Naive thymus-derived CD4-positive, alpha-beta T cell (primary cell): ENCODE data around the gene ADAMTS17. TPM values are rescaled to one million over a fixed set of nuclear protein-coding genes. Genes with fewer than 3 reads are reported as not detected.

Source experiments
- ATAC-seq: fragments of 150-1000 bp; cut with Tn5 transposase; 2 replicates; pipeline ENCODE4 v1.10.0; 2021; ENCODE audit warnings: mild to moderate bottlenecking, moderate library complexity
- CTCF ChIA-PET: fragments of 350-600 bp; sonication (Branson Sonifier 250); formaldehyde crosslinking; loops from one replicate; lab custom pipeline; 2021; ENCODE audit warnings: antibody characterized with exemption; lab: Charles Lee
- POLR2A ChIA-PET: fragments of 350-600 bp; sonication (Branson Sonifier 250); formaldehyde crosslinking; loops from one replicate; lab custom pipeline; 2021; ENCODE audit warnings: antibody characterized with exemption, inconsistent platforms; lab: Charles Lee
- DNase-seq, 9 donors: peaks; one replicate each; pipeline versions ENCODE4 v3.0.0 to v3.0.0-alpha.2; 2020 to 2022; ENCODE audit warnings: mixed read lengths in 1 of 9
- H3K27ac ChIP-seq: one replicate; pipeline ENCODE4 v1.7.0; 2013; ENCODE audit warnings: mild to moderate bottlenecking, low read depth, low read length, moderate library complexity
- H3K27me3 ChIP-seq, 2 donors: one replicate each; pipeline ENCODE4 v1.7.0; 2013; ENCODE audit warnings: low read length in 2 of 2, mild to moderate bottlenecking in 2 of 2, moderate library complexity in 2 of 2; ENCODE audit not compliant: control insufficient read depth in 2 of 2, insufficient read depth in 2 of 2
- H3K36me3 ChIP-seq, 3 experiments: 1 replicate in 2 of 3; 2 replicates in 1 of 3; pipeline ENCODE4 v1.7.0; 2013; ENCODE audit warnings: low read length in 3 of 3, mild to moderate bottlenecking in 3 of 3, moderate library complexity in 1 of 3; ENCODE audit not compliant: insufficient read depth in 3 of 3, control insufficient read depth in 2 of 3
- H3K4me1 ChIP-seq, 2 donors: one replicate each; pipeline ENCODE4 v1.7.0; 2013; ENCODE audit warnings: low read length in 2 of 2, mild to moderate bottlenecking in 2 of 2, moderate library complexity in 1 of 2; ENCODE audit not compliant: control insufficient read depth in 2 of 2, insufficient read depth in 2 of 2
- H3K4me3 ChIP-seq: 2 replicates; pipeline ENCODE4 v1.7.0; 2013; ENCODE audit warnings: mild to moderate bottlenecking, low read length
- H3K9me3 ChIP-seq, 3 experiments: 1 replicate in 2 of 3; 2 replicates in 1 of 3; pipeline ENCODE4 v1.7.0; 2013; ENCODE audit warnings: low read length in 3 of 3; ENCODE audit not compliant: control insufficient read depth in 2 of 3
- H3K27ac Mint-ChIP-seq, 9 donors: one replicate each; pipeline ENCODE4 v1.8.0; 2020 to 2022; ENCODE audit warnings: mixed read lengths in 9 of 9, mild to moderate bottlenecking in 8 of 9, moderate library complexity in 5 of 9, inconsistent platforms in 2 of 9
- H3K27me3 Mint-ChIP-seq, 5 donors: one replicate each; pipeline ENCODE4 v1.8.0; 2021 to 2022; ENCODE audit warnings: mixed read lengths in 5 of 5, mild to moderate bottlenecking in 1 of 5
- H3K36me3 Mint-ChIP-seq, 5 donors: one replicate each; pipeline ENCODE4 v1.8.0; 2020 to 2022; ENCODE audit warnings: mixed read lengths in 5 of 5, mild to moderate bottlenecking in 3 of 5, inconsistent platforms in 1 of 5
- H3K4me1 Mint-ChIP-seq, 7 donors: one replicate each; pipeline ENCODE4 v1.8.0; 2020 to 2022; ENCODE audit warnings: mixed read lengths in 7 of 7, mild to moderate bottlenecking in 3 of 7, inconsistent platforms in 1 of 7
- H3K4me3 Mint-ChIP-seq, 10 donors: one replicate each; pipeline ENCODE4 v1.8.0; 2020 to 2022; ENCODE audit warnings: mild to moderate bottlenecking in 10 of 10, mixed read lengths in 10 of 10, moderate library complexity in 6 of 10, inconsistent platforms in 2 of 10
- H3K9me3 Mint-ChIP-seq, 11 donors: one replicate each; pipeline ENCODE4 v1.8.0; 2020 to 2022; ENCODE audit warnings: mixed read lengths in 11 of 11, mild to moderate bottlenecking in 4 of 11, inconsistent platforms in 1 of 11, moderate library complexity in 1 of 11
- intact Hi-C, 2 donors: fragments of 100-400 bp; cut with micrococcal nuclease; formaldehyde crosslinking; loops; one replicate each; pipeline ENCODE4 v1.15.1; 2023
- polyA plus RNA-seq, 2 donors: library from polyadenylated mRNA; unstranded; fragments of 300-500 nt; fragmentation: Illumina TruSeq; gene quantifications; one replicate each; pipeline ENCODE4 v1.2.3, GENCODE V29; 2021
- total RNA-seq, 6 experiments: library from RNA in 5 of 6; stranded (reverse) in 5 of 6; gene quantifications; 1 replicate in 5 of 6; 2 replicates in 1 of 6; pipeline ENCODE4 v1.2.3 and lab custom pipeline; 2021 to 2026

The ADAMTS17 gene
- total and polyA plus RNA-seq, 7 experiments from 2014 or later = 1.5 to 13.5 (median 3.2) TPM

DNA sequence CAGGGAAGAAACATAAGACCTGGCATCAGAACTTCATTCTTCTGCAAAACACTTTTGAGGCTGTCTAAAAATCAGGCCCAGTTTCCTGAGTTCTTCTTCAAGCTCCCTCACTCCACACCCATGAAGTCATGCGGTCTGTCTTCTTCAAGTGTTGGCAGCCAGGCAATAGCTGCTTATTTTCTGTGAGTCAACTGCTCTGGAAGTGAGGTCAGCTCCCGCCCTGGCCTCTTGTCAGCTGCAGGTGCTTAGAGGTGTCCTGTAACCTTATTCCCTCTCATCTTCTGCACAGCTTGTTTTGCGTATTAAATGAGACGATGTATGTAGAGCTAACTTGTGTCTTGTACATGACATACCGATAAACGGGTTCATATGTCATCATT lies 226.1 kb downstream of the ADAMTS17 start:
- ChIA-PET POLR2A (no interaction called here), CTCF (no interaction called here)
- Mint-ChIP-seq H3K4me1 (peaks cover 15 to 48% (median 39%) of the 10 kb centered on the region in 7 donors), H3K4me3 (no peak overlapping the region), H3K9me3 (peaks cover 0 to 19% (median 7%) of the 10 kb centered on the region in 11 donors), H3K36me3 (peaks cover 0 to 46% (median 38%) of the 10 kb centered on the region in 5 donors), H3K27ac (no peak overlapping the region), H3K27me3 (no peaks in the 10 kb centered on the region)
- ATAC-seq = no peak
- Histone ChIP-seq H3K27ac (no peak overlapping the region), H3K27me3 (no peaks in the 10 kb centered on the region), H3K9me3 (peaks cover 0 to 6% (median 0%) of the 10 kb centered on the region in 3 experiments), H3K4me3 (no peak overlapping the region), H3K4me1 (peaks cover 6 to 16% of the 10 kb centered on the region in 2 donors), H3K36me3 (no peaks in the 10 kb centered on the region)
- DNase-seq = no peak
- intact Hi-C loops = no loop called here

GRCh38 chr15:100115066-100115710 lies 226.6 kb downstream of the ADAMTS17 start:
- Histone ChIP-seq H3K4me1 (peaks cover 6 to 18% of the 10 kb centered on the region in 2 donors), H3K27me3 (no peaks in the 10 kb centered on the region), H3K4me3 (no peak overlapping the region), H3K9me3 (peaks cover 0 to under 1% (median 0%) of the 10 kb centered on the region in 3 experiments), H3K36me3 (no peaks in the 10 kb centered on the region), H3K27ac (no peak overlapping the region)
- DNase-seq (no peak), ATAC-seq (no peak)
- Mint-ChIP-seq H3K36me3 (peaks cover 0 to 43% (median 33%) of the 10 kb centered on the region in 5 donors), H3K4me3 (no peak overlapping the region), H3K27me3 (no peaks in the 10 kb centered on the region), H3K4me1 (peaks cover 17 to 53% (median 44%) of the 10 kb centered on the region in 7 donors), H3K9me3 (peaks cover 0 to 14% (median 5%) of the 10 kb centered on the region in 11 donors), H3K27ac (peak overlapping the region in 2 of 9 donors; percentile 23 to 69)
- CTCF ChIA-PET = no interaction called here
- POLR2A ChIA-PET = no interaction called here
- intact Hi-C loops = no loop called here

- H3K4me3 ChIP-seq = no peak overlapping the region
- POLR2A ChIA-PET = no interaction called here
- Mint-ChIP-seq H3K9me3 (peaks cover 0 to 9% (median 2%) of the 10 kb centered on the region in 11 donors), H3K4me3 (peak overlapping the region in 5 of 10 donors; percentile 17 to 68 (median 40)), H3K27me3 (no peaks in the 10 kb centered on the region), H3K4me1 (peaks cover 17 to 57% (median 47%) of the 10 kb centered on the region in 7 donors), H3K27ac (peak overlapping the region in 7 of 9 donors; percentile 23 to 92 (median 63)), H3K36me3 (peaks cover 0 to 37% (median 26%) of the 10 kb centered on the region in 5 donors)
- H3K4me1 ChIP-seq = peaks cover 6 to 18% of the 10 kb centered on the region in 2 donors
- H3K36me3 ChIP-seq = no peaks in the 10 kb centered on the region
- H3K9me3 ChIP-seq = no peaks in the 10 kb centered on the region
- intact Hi-C loops = loop anchor here in 1 of 2 donors (5.0 kb wide), 1 partner anchor 223 kb away; no protein-coding TSS in a partner anchor
- DNase-seq = no peak
- H3K27ac ChIP-seq = no peak overlapping the region
- no peak for ATAC-seq
- CTCF ChIA-PET = no interaction called here
- no peaks in the 10 kb centered on the region for H3K27me3 ChIP-seq
Measured at GRCh38 chr15:100114571-100114970, 227.2 kb downstream of the ADAMTS17 start.

DNA sequence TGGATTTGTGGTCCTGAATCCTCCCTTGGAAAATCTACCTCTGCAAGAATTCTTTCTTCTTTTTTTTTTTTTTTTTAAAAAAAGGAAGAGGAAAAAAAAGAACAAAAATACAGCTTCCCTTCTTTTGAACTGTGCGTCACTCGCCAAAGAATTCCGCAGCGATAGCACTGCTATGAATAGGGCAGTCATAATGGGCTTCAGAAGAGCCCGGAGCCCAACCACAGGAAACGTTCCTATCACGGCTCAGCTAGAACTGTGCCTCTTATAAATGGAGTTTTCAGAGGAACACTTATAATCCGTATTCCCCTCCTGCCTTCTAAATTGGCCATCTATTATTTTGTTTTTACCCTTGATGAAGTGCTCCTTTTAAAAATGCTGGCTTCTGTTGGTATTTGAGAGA lies 227.7 kb downstream of the ADAMTS17 start:
- intact Hi-C loops = loop anchor here in 1 of 2 donors (5.0 kb wide), 1 partner anchor 223 kb away; no protein-coding TSS in a partner anchor
- DNase-seq = no peak
- no peak for ATAC-seq
- Histone ChIP-seq H3K9me3 (no peaks in the 10 kb centered on the region), H3K4me1 (peaks cover 6 to 18% of the 10 kb centered on the region in 2 donors), H3K27me3 (no peaks in the 10 kb centered on the region), H3K36me3 (no peaks in the 10 kb centered on the region), H3K27ac (no peak overlapping the region), H3K4me3 (no peak overlapping the region)
- Mint-ChIP-seq H3K36me3 (peaks cover 0 to 32% (median 22%) of the 10 kb centered on the region in 5 donors), H3K27me3 (no peaks in the 10 kb centered on the region), H3K27ac (peak overlapping the region in 7 of 9 donors; percentile 23 to 92 (median 63)), H3K4me1 (peaks cover 17 to 62% (median 50%) of the 10 kb centered on the region in 7 donors), H3K4me3 (peak overlapping the region in 6 of 10 donors; percentile 17 to 68 (median 39)), H3K9me3 (peaks cover 0 to 5% (median 0%) of the 10 kb centered on the region in 11 donors)
- ChIA-PET CTCF (no interaction called here), POLR2A (no interaction called here)

GRCh38 chr15:100113351-100114080 lies 228.3 kb downstream of the ADAMTS17 start:
- Mint-ChIP-seq H3K9me3 (peaks cover 0 to 3% (median 0%) of the 10 kb centered on the region in 11 donors), H3K36me3 (peaks cover 0 to 28% (median 16%) of the 10 kb centered on the region in 5 donors), H3K27me3 (no peaks in the 10 kb centered on the region), H3K4me1 (peaks cover 17 to 65% (median 51%) of the 10 kb centered on the region in 7 donors), H3K27ac (peak overlapping the region in 2 of 9 donors; percentile 7 to 21), H3K4me3 (peak overlapping the region in 2 of 10 donors; percentile 18 to 68)
- H3K27me3 ChIP-seq = no peaks in the 10 kb centered on the region
- ChIA-PET POLR2A (no interaction called here), CTCF (no interaction called here)
- DNase-seq (no peak), ATAC-seq (no peak)
- H3K4me3 ChIP-seq = no peak overlapping the region
- no peak overlapping the region for H3K27ac ChIP-seq
- H3K36me3 ChIP-seq = no peaks in the 10 kb centered on the region
- intact Hi-C loops = loop anchor here in 1 of 2 donors (5.0 kb wide), 1 partner anchor 224 kb away; no protein-coding TSS in a partner anchor
- no peaks in the 10 kb centered on the region for H3K9me3 ChIP-seq
- peaks cover 6 to 18% of the 10 kb centered on the region in 2 donors for H3K4me1 ChIP-seq

DNA sequence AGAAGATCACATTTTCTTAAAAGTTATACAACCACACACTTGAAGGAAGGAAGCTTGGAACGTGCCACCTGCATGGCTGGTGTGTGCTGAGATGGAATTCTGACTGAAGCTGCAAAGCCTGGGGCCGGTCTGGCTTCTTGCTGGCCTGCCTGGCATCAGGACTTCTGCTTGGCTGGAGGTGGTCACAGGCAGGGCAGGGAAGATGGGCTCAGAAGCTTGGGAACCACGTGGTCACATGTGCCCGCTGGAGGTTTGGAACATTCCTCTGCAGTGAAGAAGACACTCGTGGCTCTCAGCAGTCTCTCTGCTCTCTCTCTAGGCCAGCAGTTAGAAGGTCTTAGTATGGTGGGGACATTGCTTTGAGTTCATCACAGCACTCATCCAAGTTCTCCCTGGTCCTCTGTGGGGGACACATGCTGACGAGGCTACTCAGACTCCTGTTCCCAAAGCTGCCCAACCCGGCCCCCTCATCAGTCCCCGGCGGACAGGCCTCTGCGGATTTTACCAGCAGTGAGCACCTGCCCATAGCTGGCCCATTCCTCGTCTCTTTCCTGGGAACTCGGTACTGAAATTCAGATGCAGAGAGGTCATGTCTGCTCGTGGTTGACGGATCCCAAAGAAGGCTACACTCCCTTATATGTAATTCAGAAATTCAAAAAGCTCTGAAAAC lies 229.0 kb downstream of the ADAMTS17 start:
- peak overlapping the region in 4 of 10 donors; percentile 18 to 68 (median 50) for H3K4me3 Mint-ChIP-seq
- intact Hi-C loops = loop anchor here in 1 of 2 donors (5.0 kb wide), 1 partner anchor 225 kb away; no protein-coding TSS in a partner anchor

More for the DNA sequence above, 229.0 kb downstream of the ADAMTS17 start:
- ChIA-PET CTCF (interaction anchor here (0.6 kb wide), 1 partner anchor 898 kb away, joined by 3 read pairs; no protein-coding TSS in a partner anchor), POLR2A (no interaction called here)
- Histone ChIP-seq H3K4me1 (peaks cover 6 to 18% of the 10 kb centered on the region in 2 donors), H3K27me3 (no peaks in the 10 kb centered on the region), H3K9me3 (no peaks in the 10 kb centered on the region), H3K4me3 (no peak overlapping the region), H3K36me3 (no peaks in the 10 kb centered on the region), H3K27ac (no peak overlapping the region)
- Mint-ChIP-seq H3K4me1 (peaks cover 17 to 65% (median 51%) of the 10 kb centered on the region in 7 donors), H3K27me3 (no peaks in the 10 kb centered on the region), H3K36me3 (peaks cover 0 to 23% (median 10%) of the 10 kb centered on the region in 5 donors), H3K9me3 (peaks cover 0 to under 1% (median 0%) of the 10 kb centered on the region in 11 donors), H3K27ac (peak overlapping the region in 7 of 9 donors; percentile 11 to 68 (median 41))
- ATAC-seq (no peak), DNase-seq (no peak)
